H9 (cell line): ENCODE results near the gene KRTAP22-1. TPM values are rescaled to one million over a fixed set of nuclear protein-coding genes. Genes with fewer than 3 reads are reported as not detected.

ENCODE experiments used
- DNase-seq: peaks from one replicate; pipeline ENCODE4 v3.0.0-alpha.2; 2017
- H2AFZ ChIP-seq: one replicate; pipeline ENCODE4 v1.6.1; 2013; ENCODE audit warnings: mild to moderate bottlenecking, low read length, control low read depth, moderate library complexity
- H2AK5ac ChIP-seq: 2 replicates; pipeline ENCODE4 v1.6.1; 2013; ENCODE audit warnings: low read length, control low read depth, mixed read lengths; ENCODE audit not compliant: insufficient read length
- H2BK120ac ChIP-seq: one replicate; pipeline ENCODE4 v1.6.1; 2013; ENCODE audit warnings: low read depth, mild to moderate bottlenecking, low read length, control low read depth, inconsistent platforms; ENCODE audit not compliant: poor library complexity, severe bottlenecking
- H2BK12ac ChIP-seq: 2 replicates; pipeline ENCODE4 v1.6.1; 2013; ENCODE audit warnings: low read length, control low read depth, mixed read lengths, low read depth; ENCODE audit not compliant: insufficient read length
- H2BK15ac ChIP-seq: 2 replicates; pipeline ENCODE4 v1.6.1; 2013; ENCODE audit warnings: low read depth, low read length, control low read depth
- H2BK20ac ChIP-seq: one replicate; pipeline ENCODE4 v1.6.1; 2013; ENCODE audit warnings: low read depth, mild to moderate bottlenecking, low read length, control low read depth, inconsistent platforms; ENCODE audit not compliant: poor library complexity, severe bottlenecking
- H2BK5ac ChIP-seq: 2 replicates; pipeline ENCODE4 v1.6.1; 2013; ENCODE audit warnings: low read length, control low read depth, mixed read lengths; ENCODE audit not compliant: insufficient read length
- H3K14ac ChIP-seq: 2 replicates; pipeline ENCODE4 v1.6.1; 2013; ENCODE audit warnings: low read length, control low read depth; ENCODE audit not compliant: insufficient read depth
- H3K18ac ChIP-seq: 2 replicates; pipeline ENCODE4 v1.6.1; 2013; ENCODE audit warnings: low read depth, mild to moderate bottlenecking, mixed read lengths, low read length, control low read depth; ENCODE audit not compliant: insufficient read length
- H3K23ac ChIP-seq: 2 replicates; pipeline ENCODE4 v1.6.1; 2013; ENCODE audit warnings: low read length, control low read depth, mixed read lengths, low read depth; ENCODE audit not compliant: insufficient read length
- H3K23me2 ChIP-seq: 2 replicates; pipeline ENCODE4 v1.6.1; 2013; ENCODE audit warnings: low read depth, mild to moderate bottlenecking, mixed read lengths, low read length, control low read depth; ENCODE audit not compliant: insufficient read length, poor library complexity, severe bottlenecking
- H3K27ac ChIP-seq: 2 replicates; pipeline ENCODE4 v1.5.1; 2013; ENCODE audit warnings: low read length, control low read depth, mixed read lengths, low read depth; ENCODE audit not compliant: insufficient read length
- H3K27me3 ChIP-seq: 2 replicates; pipeline ENCODE4 v1.6.1; 2013; ENCODE audit warnings: low read length, control low read depth, inconsistent platforms; ENCODE audit not compliant: insufficient read depth
- H3K4ac ChIP-seq: 2 replicates; pipeline ENCODE4 v1.6.1; 2013; ENCODE audit warnings: low read depth, mild to moderate bottlenecking, control low read depth, inconsistent platforms, low read length, moderate library complexity
- H3K4me1 ChIP-seq: 2 replicates; pipeline ENCODE4 v1.6.1; 2013; ENCODE audit warnings: low read length, control low read depth, inconsistent platforms; ENCODE audit not compliant: insufficient read depth
- H3K4me2 ChIP-seq: 2 replicates; pipeline ENCODE4 v1.6.1; 2013; ENCODE audit warnings: low read length, control low read depth, mixed read lengths; ENCODE audit not compliant: insufficient read length, insufficient read depth
- H3K56ac ChIP-seq: 2 replicates; pipeline ENCODE4 v1.6.1; 2013; ENCODE audit warnings: low read depth, mild to moderate bottlenecking, mixed read lengths, low read length, control low read depth; ENCODE audit not compliant: insufficient read length
- H3K79me1 ChIP-seq: 2 replicates; pipeline ENCODE4 v1.6.1; 2013; ENCODE audit warnings: low read depth, mild to moderate bottlenecking, moderate library complexity, low read length, control low read depth, inconsistent platforms; ENCODE audit not compliant: insufficient read depth, poor library complexity, severe bottlenecking
- H3K79me2 ChIP-seq: 2 replicates; pipeline ENCODE4 v1.6.1; 2013; ENCODE audit warnings: low read length, control low read depth, inconsistent platforms; ENCODE audit not compliant: insufficient read depth
- H3K9ac ChIP-seq: 2 replicates; pipeline ENCODE4 v1.6.1; 2013; ENCODE audit warnings: low read length, control low read depth, mixed read lengths; ENCODE audit not compliant: insufficient read length; ENCODE audit errors: extremely low read depth
- H3K9me3 ChIP-seq: one replicate; pipeline ENCODE4 v1.6.1; 2013; ENCODE audit warnings: low read depth, low read length, inconsistent platforms; ENCODE audit not compliant: control insufficient read depth
- H3T11ph ChIP-seq: one replicate; pipeline ENCODE4 v1.6.1; 2013; ENCODE audit warnings: mild to moderate bottlenecking, low read length, control low read depth, inconsistent platforms
- H4K20me1 ChIP-seq: one replicate; pipeline ENCODE4 v1.6.1; 2013; ENCODE audit not compliant: control insufficient read depth, insufficient read length, insufficient read depth
- H4K5ac ChIP-seq: 2 replicates; pipeline ENCODE4 v1.6.1; 2013; ENCODE audit warnings: low read depth, mild to moderate bottlenecking, mixed read lengths, low read length, control low read depth; ENCODE audit not compliant: insufficient read length
- H4K8ac ChIP-seq: replicated peaks from 2 replicates; pipeline ENCODE4 v1.6.1; 2013; ENCODE audit warnings: low read length, control low read depth, mixed read lengths, low read depth; ENCODE audit not compliant: insufficient read length
- H4K91ac ChIP-seq: 2 replicates; pipeline ENCODE4 v1.6.1; 2013; ENCODE audit warnings: low read depth, mild to moderate bottlenecking, moderate library complexity, mixed read lengths, low read length, control low read depth; ENCODE audit not compliant: insufficient read length
- H3K27ac Mint-ChIP-seq, 3 experiments: 2 replicates in 2 of 3; 3 replicates in 1 of 3; pipeline ENCODE4 v1.8.0; 2020 to 2021; ENCODE audit warnings: mixed read lengths in 3 of 3, mild to moderate bottlenecking in 1 of 3, moderate library complexity in 1 of 3
- H3K27me3 Mint-ChIP-seq: 2 replicates; pipeline ENCODE4 v1.8.0; 2021; ENCODE audit warnings: low read depth, mild to moderate bottlenecking, moderate library complexity, mixed read lengths
- H3K36me3 Mint-ChIP-seq, 3 experiments: 2 replicates in 2 of 3; 3 replicates in 1 of 3; pipeline ENCODE4 v1.8.0; 2020 to 2021; ENCODE audit warnings: low read depth in 3 of 3, mixed read lengths in 3 of 3; ENCODE audit not compliant: insufficient read depth in 1 of 3
- H3K4me1 Mint-ChIP-seq, 2 experiments: 2 replicates each; pipeline ENCODE4 v1.8.0; 2020; ENCODE audit warnings: mixed read lengths in 2 of 2
- H3K4me3 Mint-ChIP-seq, 2 experiments: 2 replicates in 1 of 2; 3 replicates in 1 of 2; pipeline ENCODE4 v1.8.0; 2020 to 2021; ENCODE audit warnings: mild to moderate bottlenecking in 2 of 2, mixed read lengths in 2 of 2, moderate library complexity in 1 of 2
- H3K9me3 Mint-ChIP-seq, 2 experiments: 2 replicates in 1 of 2; 3 replicates in 1 of 2; pipeline ENCODE4 v1.8.0; 2020; ENCODE audit warnings: mild to moderate bottlenecking in 2 of 2, mixed read lengths in 2 of 2, moderate library complexity in 1 of 2
- total RNA-seq: library from RNA; stranded (reverse); gene quantifications from 2 replicates; pipeline ENCODE4 v1.2.1, GENCODE V29; 2021
- TF ChIP-seq, protein P1 (sequence below): fragments of 200-600 bp; sonication (generic); conservative IDR thresholded peaks from 3 replicates; pipeline ENCODE4 v1.8.0; 2021; ENCODE audit warnings: antibody characterized with exemption, mild to moderate bottlenecking

KRTAP22-1 gene
- total RNA-seq, 1 experiment from 2014 or later = not detected

DNA sequence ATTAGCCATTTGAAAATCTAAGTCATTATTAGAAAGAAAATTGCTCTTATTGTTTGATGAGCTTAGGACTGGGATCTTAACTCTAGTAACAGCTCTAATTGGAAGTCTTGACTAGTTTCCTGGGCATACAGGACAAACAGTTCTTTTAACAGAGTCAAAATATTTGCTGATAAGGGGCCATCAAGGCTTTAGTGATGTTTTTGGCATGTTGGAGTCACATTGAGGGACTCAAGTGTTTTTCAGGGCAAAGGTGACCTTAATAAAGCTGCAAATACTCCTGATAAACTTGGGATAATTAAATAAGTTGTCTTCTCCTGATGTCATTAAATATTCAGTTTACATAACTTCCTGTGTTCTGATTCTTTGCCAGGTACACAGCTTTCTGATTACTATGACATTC, 33.3 kb upstream of the KRTAP22-1 start:
- Histone ChIP-seq H3K18ac (no peak overlapping the region), H3K9ac (no peak overlapping the region), H4K5ac (no peak overlapping the region), H3K27me3 (no peaks in the 10 kb centered on the region), H2BK20ac (no peak overlapping the region), H3K4ac (no peak overlapping the region), H3K9me3 (no peaks in the 10 kb centered on the region), H2BK15ac (no peak overlapping the region), H4K91ac (no peak overlapping the region), H3K79me1 (no peaks in the 10 kb centered on the region), H2BK12ac (no peak overlapping the region), H4K20me1 (no peaks in the 10 kb centered on the region), H3K4me1 (no peaks in the 10 kb centered on the region), H3K27ac (no peak overlapping the region), H3K79me2 (no peaks in the 10 kb centered on the region), H3K14ac (no peak overlapping the region), H2BK5ac (no peak overlapping the region), H3K56ac (no peak overlapping the region), H2AK5ac (no peak overlapping the region), H4K8ac (no peak overlapping the region), H3K4me2 (no peak overlapping the region), H3K23me2 (no peaks in the 10 kb centered on the region), H2BK120ac (no peak overlapping the region), H3K23ac (no peak overlapping the region), H3T11ph (no peak overlapping the region), H2AFZ (no peak overlapping the region)
- H3K4me3 Mint-ChIP-seq = no peak overlapping the region
- no peaks in the 10 kb centered on the region for H3K4me1 Mint-ChIP-seq
- TF ChIP-seq, protein P1, sequence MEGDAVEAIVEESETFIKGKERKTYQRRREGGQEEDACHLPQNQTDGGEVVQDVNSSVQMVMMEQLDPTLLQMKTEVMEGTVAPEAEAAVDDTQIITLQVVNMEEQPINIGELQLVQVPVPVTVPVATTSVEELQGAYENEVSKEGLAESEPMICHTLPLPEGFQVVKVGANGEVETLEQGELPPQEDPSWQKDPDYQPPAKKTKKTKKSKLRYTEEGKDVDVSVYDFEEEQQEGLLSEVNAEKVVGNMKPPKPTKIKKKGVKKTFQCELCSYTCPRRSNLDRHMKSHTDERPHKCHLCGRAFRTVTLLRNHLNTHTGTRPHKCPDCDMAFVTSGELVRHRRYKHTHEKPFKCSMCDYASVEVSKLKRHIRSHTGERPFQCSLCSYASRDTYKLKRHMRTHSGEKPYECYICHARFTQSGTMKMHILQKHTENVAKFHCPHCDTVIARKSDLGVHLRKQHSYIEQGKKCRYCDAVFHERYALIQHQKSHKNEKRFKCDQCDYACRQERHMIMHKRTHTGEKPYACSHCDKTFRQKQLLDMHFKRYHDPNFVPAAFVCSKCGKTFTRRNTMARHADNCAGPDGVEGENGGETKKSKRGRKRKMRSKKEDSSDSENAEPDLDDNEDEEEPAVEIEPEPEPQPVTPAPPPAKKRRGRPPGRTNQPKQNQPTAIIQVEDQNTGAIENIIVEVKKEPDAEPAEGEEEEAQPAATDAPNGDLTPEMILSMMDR = no peak
- DNase-seq = no peak
- H3K27me3 Mint-ChIP-seq = no peaks in the 10 kb centered on the region
- H3K9me3 Mint-ChIP-seq = peaks cover 0 to 5% of the 10 kb centered on the region in 2 experiments; a peak in 2 of 5 replicates
- H3K27ac Mint-ChIP-seq = no peak overlapping the region
- H3K36me3 Mint-ChIP-seq = peaks cover 0 to 5% (median 0%) of the 10 kb centered on the region in 3 experiments; a peak in 2 of 7 replicates
